Brain microvascular endothelial cell (primary cell): ENCODE results near the gene DOCK2.

Experiments
- DNase-seq: peaks from one replicate; pipeline ENCODE4 v3.0.0-alpha.2; 2020
- H3K27ac ChIP-seq: fragments of 250-450 bp; sonication (Bioruptor Pico); 2 replicates; pipeline ENCODE4 v1.5.1; 2020; ENCODE audit warnings: mild to moderate bottlenecking, moderate library complexity
- H3K27me3 ChIP-seq: fragments of 250-450 bp; sonication (Bioruptor Pico); replicated peaks from 2 replicates; pipeline ENCODE4 v1.5.1; 2020; ENCODE audit warnings: mild to moderate bottlenecking
- H3K36me3 ChIP-seq: fragments of 250-450 bp; sonication (Bioruptor Pico); replicated peaks from 2 replicates; pipeline ENCODE4 v1.5.1; 2020; ENCODE audit warnings: mild to moderate bottlenecking
- H3K4me3 ChIP-seq: 2 replicates; pipeline ENCODE4 v1.5.1; 2011; ENCODE audit warnings: low read depth, mild to moderate bottlenecking, control low read depth, low read length, moderate library complexity
- CTCF ChIP-seq: IDR thresholded peaks from 2 replicates; pipeline ENCODE4 v1.5.1; 2011; ENCODE audit warnings: low read depth, mild to moderate bottlenecking, moderate library complexity, low read length, control low read depth, inconsistent platforms; ENCODE audit errors: missing control alignments
- in situ Hi-C: cut with HindIII; loops from 2 replicates; pipeline ENCODE4 v1.10.0; 2017; ENCODE audit warnings: low sequenced_read_pairs, low pct_ligation_motif_present

The DOCK2 gene

GRCh38 chr5:169895926-169896325, 258.9 kb downstream of the DOCK2 start:
- in situ Hi-C loops = no loop called here
- Histone ChIP-seq H3K27ac (no peak overlapping the region), H3K4me3 (no peak overlapping the region), H3K36me3 (no peaks in the 10 kb centered on the region), H3K27me3 (no peaks in the 10 kb centered on the region)
- no peak for TF ChIP-seq CTCF
- no peak for DNase-seq

GRCh38 chr5:169897481-169897880, 260.4 kb downstream of the DOCK2 start:
- TF ChIP-seq CTCF = no peak
- no peak overlapping the region for H3K4me3 ChIP-seq
- H3K36me3 ChIP-seq = no peaks in the 10 kb centered on the region
- DNase-seq = no peak
- H3K27ac ChIP-seq = no peak overlapping the region
- in situ Hi-C loops = no loop called here
- no peaks in the 10 kb centered on the region for H3K27me3 ChIP-seq

- no peaks in the 10 kb centered on the region for H3K27me3 ChIP-seq
- H3K27ac ChIP-seq = no peak overlapping the region
- no peak for DNase-seq
- in situ Hi-C loops = no loop called here
- no peak for TF ChIP-seq CTCF
- H3K4me3 ChIP-seq = no peak overlapping the region
- no peaks in the 10 kb centered on the region for H3K36me3 ChIP-seq
Measured at GRCh38 chr5:169901896-169902295, 264.8 kb downstream of the DOCK2 start.

- Histone ChIP-seq H3K36me3 (no peaks in the 10 kb centered on the region), H3K27me3 (no peaks in the 10 kb centered on the region), H3K27ac (no peak overlapping the region), H3K4me3 (no peak overlapping the region)
- in situ Hi-C loops = no loop called here
- DNase-seq = peak; percentile 17
- no peak for TF ChIP-seq CTCF
Measured at GRCh38 chr5:169904059-169904458, 267.0 kb downstream of the DOCK2 start.

GRCh38 chr5:169904508-169904907, 267.4 kb downstream of the DOCK2 start:
- DNase-seq = no peak
- no peak for TF ChIP-seq CTCF
- H3K36me3 ChIP-seq = no peaks in the 10 kb centered on the region
- H3K27ac ChIP-seq = no peak overlapping the region
- in situ Hi-C loops = no loop called here
- no peaks in the 10 kb centered on the region for H3K27me3 ChIP-seq
- no peak overlapping the region for H3K4me3 ChIP-seq

GRCh38 chr5:169905017-169905416, 267.9 kb downstream of the DOCK2 start:
- no peak for DNase-seq
- TF ChIP-seq CTCF = no peak
- Histone ChIP-seq H3K36me3 (no peaks in the 10 kb centered on the region), H3K27me3 (no peaks in the 10 kb centered on the region), H3K27ac (no peak overlapping the region), H3K4me3 (no peak overlapping the region)
- in situ Hi-C loops = no loop called here
